ENCODE measurements around the gene SYF2. TPM values are rescaled to one million over a fixed set of nuclear protein-coding genes. Genes with fewer than 3 reads are reported as not detected.

Gene SYF2
- total and polyA plus RNA-seq, 2 of the 13 experiments (the other 11 are each of a cell fraction or from before 2014, with no cell fraction given), result 17.8 to 34.1 TPM

GRCh38 chr1:25232027-25232865 is at the start of gene SYF2 (continued):
- TF ChIP-seq PRDM15 (CRISPR knock-in tag; IDR thresholded peaks at IDR 0.05), result no peak
- TF ChIP-seq SP2 (CRISPR knock-in tag; IDR thresholded peaks at IDR 0.05), result peak; percentile 78
- TF ChIP-seq, protein P1, sequence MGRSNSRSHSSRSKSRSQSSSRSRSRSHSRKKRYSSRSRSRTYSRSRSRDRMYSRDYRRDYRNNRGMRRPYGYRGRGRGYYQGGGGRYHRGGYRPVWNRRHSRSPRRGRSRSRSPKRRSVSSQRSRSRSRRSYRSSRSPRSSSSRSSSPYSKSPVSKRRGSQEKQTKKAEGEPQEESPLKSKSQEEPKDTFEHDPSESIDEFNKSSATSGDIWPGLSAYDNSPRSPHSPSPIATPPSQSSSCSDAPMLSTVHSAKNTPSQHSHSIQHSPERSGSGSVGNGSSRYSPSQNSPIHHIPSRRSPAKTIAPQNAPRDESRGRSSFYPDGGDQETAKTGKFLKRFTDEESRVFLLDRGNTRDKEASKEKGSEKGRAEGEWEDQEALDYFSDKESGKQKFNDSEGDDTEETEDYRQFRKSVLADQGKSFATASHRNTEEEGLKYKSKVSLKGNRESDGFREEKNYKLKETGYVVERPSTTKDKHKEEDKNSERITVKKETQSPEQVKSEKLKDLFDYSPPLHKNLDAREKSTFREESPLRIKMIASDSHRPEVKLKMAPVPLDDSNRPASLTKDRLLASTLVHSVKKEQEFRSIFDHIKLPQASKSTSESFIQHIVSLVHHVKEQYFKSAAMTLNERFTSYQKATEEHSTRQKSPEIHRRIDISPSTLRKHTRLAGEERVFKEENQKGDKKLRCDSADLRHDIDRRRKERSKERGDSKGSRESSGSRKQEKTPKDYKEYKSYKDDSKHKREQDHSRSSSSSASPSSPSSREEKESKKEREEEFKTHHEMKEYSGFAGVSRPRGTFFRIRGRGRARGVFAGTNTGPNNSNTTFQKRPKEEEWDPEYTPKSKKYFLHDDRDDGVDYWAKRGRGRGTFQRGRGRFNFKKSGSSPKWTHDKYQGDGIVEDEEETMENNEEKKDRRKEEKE (IDR thresholded peaks at IDR 0.05), result no peak
- TF ChIP-seq POGK (CRISPR knock-in tag; conservative IDR thresholded peaks at IDR 0.05), result no peak; the same call in 1 of the 2 replicates
- TF ChIP-seq, protein P2, sequence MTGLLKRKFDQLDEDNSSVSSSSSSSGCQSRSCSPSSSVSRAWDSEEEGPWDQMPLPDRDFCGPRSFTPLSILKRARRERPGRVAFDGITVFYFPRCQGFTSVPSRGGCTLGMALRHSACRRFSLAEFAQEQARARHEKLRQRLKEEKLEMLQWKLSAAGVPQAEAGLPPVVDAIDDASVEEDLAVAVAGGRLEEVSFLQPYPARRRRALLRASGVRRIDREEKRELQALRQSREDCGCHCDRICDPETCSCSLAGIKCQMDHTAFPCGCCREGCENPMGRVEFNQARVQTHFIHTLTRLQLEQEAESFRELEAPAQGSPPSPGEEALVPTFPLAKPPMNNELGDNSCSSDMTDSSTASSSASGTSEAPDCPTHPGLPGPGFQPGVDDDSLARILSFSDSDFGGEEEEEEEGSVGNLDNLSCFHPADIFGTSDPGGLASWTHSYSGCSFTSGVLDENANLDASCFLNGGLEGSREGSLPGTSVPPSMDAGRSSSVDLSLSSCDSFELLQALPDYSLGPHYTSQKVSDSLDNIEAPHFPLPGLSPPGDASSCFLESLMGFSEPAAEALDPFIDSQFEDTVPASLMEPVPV (CRISPR knock-in tag; IDR thresholded peaks at IDR 0.05), result no peak
- no peak for TF ChIP-seq GLI4 (CRISPR knock-in tag; IDR thresholded peaks at IDR 0.05; ENCODE audit: borderline replicate concordance)
- TF ChIP-seq KIAA2018 (CRISPR knock-in tag; IDR thresholded peaks at IDR 0.05; ENCODE audit: borderline replicate concordance), result no peak
- no peak for TF ChIP-seq CHCHD3 (CRISPR knock-in tag; IDR thresholded peaks at IDR 0.05)

Measured in HepG2 (cell line).